ENCODE results near the gene VPS33B. TPM values are rescaled to one million over a fixed set of nuclear protein-coding genes. Genes with fewer than 3 reads are reported as not detected.

VPS33B gene
- total and polyA plus RNA-seq, 2 of the 13 experiments (the other 11 are each of a cell fraction or from before 2014, with no cell fraction given) = 15.8 to 16.5 TPM

DNA sequence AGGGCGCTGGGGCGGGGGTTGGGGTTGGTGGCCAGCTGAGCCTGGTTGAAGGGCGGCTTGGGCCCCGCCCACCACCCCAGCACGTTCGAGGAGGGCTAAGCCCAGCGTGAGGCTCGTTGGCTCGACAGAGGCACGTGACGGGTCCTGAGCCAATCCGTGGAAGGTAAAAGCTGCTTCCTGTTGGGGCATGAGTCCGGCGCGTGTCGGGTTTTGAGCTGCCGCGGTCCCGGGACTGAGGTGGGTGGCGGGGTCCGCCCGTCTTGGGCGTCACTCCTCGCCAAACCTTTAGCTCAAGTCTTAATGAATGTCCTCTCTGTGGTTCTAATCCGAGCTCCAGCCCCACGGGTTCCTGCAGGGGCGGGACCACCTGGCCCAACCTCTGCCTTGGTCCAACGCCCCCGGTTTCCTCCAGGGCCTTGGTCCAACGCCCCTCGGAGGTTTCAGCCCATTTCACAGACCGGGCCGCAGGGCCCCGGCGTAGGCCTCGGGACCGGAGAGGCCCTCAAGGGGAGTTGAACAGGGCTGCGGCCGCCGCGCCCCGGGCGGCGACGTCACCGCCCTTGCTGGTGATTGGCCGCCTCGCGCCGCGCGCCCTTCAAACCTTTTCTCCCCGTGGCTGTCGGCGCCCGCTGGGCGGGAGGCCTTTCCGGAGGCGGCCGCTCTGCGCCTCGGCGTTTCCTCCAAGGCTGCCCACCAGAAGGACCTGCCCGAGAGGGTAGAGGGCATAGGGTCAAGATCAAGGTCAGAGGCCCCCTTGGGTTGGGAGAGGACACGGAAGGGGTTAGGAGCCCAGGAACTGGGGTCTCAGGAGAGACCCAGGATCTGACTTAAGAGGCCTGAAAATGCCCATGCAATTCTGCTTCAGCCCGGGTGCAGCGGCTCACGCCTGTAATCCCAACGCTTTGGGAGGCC, 67.4 kb downstream of the VPS33B start, which contains the start of gene RCCD1 (continued):
- TF ChIP-seq ZNF484 (CRISPR knock-in tag; IDR thresholded peaks at IDR 0.05; ENCODE audit: borderline replicate concordance, low read depth) (no peak), HNRNPUL1 (IDR thresholded peaks at IDR 0.05; ENCODE audit: low read depth, low read length) (no peak), KLF9 (CRISPR knock-in tag; IDR thresholded peaks at IDR 0.05; ENCODE audit: low read depth) (peak; percentile 88), AGO2 (optimal IDR thresholded peaks at IDR 0.05; ENCODE audit: low read depth, low read length) (peak; percentile 95), USF2 (IDR thresholded peaks at IDR 0.05; ENCODE audit: low read depth, low read length) (peak; percentile 96), USF2 (CRISPR knock-in tag; IDR thresholded peaks at IDR 0.05; ENCODE audit: borderline replicate concordance) (peak; percentile 98), ZNF709 (CRISPR knock-in tag; IDR thresholded peaks at IDR 0.05) (peak; percentile 62; the same call in 1 of the 2 replicates), HNF4A (CRISPR knock-in tag; IDR thresholded peaks at IDR 0.05) (no peak), TBP (CRISPR knock-in tag; IDR thresholded peaks at IDR 0.05) (no peak), ARHGAP35 (CRISPR knock-in tag; IDR thresholded peaks at IDR 0.05; ENCODE audit: borderline replicate concordance) (no peak; the same call in 1 of the 2 replicates), ZNF629 (CRISPR knock-in tag; conservative IDR thresholded peaks at IDR 0.05) (peak; percentile 98), ZNF609 (CRISPR knock-in tag; IDR thresholded peaks at IDR 0.05; ENCODE audit: borderline replicate concordance) (no peak), ZNF563 (CRISPR knock-in tag; IDR thresholded peaks at IDR 0.05) (peak; percentile 87; the same call in 1 of the 2 replicates), ZNF569 (CRISPR knock-in tag; IDR thresholded peaks at IDR 0.05; ENCODE audit: borderline replicate concordance) (no peak; the same call in 1 of the 2 replicates), NONO (IDR thresholded peaks at IDR 0.05) (no peak), NONO (CRISPR knock-in tag; conservative IDR thresholded peaks at IDR 0.05) (peak; percentile 80; the same call in 1 of the 2 replicates)
- TF ChIP-seq, protein P1, sequence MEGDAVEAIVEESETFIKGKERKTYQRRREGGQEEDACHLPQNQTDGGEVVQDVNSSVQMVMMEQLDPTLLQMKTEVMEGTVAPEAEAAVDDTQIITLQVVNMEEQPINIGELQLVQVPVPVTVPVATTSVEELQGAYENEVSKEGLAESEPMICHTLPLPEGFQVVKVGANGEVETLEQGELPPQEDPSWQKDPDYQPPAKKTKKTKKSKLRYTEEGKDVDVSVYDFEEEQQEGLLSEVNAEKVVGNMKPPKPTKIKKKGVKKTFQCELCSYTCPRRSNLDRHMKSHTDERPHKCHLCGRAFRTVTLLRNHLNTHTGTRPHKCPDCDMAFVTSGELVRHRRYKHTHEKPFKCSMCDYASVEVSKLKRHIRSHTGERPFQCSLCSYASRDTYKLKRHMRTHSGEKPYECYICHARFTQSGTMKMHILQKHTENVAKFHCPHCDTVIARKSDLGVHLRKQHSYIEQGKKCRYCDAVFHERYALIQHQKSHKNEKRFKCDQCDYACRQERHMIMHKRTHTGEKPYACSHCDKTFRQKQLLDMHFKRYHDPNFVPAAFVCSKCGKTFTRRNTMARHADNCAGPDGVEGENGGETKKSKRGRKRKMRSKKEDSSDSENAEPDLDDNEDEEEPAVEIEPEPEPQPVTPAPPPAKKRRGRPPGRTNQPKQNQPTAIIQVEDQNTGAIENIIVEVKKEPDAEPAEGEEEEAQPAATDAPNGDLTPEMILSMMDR (CRISPR knock-in tag; IDR thresholded peaks at IDR 0.05) = no peak
- TF ChIP-seq, protein P2, sequence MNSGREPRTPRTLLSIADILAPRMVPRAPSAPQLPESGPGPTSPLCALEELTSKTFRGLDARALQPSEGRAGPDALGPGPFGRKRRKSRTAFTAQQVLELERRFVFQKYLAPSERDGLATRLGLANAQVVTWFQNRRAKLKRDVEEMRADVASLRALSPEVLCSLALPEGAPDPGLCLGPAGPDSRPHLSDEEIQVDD (CRISPR knock-in tag; IDR thresholded peaks at IDR 0.05; ENCODE audit: borderline replicate concordance) = no peak
